Cardiac septum (tissue), 1 donor: Measurements from ENCODE around the gene PABPC1L. TPM values are rescaled to one million over a fixed set of nuclear protein-coding genes. Genes with fewer than 3 reads are reported as not detected.

Source experiments
- DNase-seq: peaks from one replicate; pipeline ENCODE4 v3.0.0-alpha.2; 2020; ENCODE audit warnings: low spot score
- intact Hi-C: fragments of 100-400 bp; cut with DNase I; formaldehyde crosslinking; loops from one replicate; pipeline ENCODE4 v1.14.0; 2022
- total RNA-seq: library from RNA; stranded (reverse); fragmentation: NEBNext Ultra II Directional; extraction: Animal tissue kit (Norgen Biotek cat#: 25700); gene quantifications from one replicate; pipeline ENCODE4 v1.2.1, GENCODE V29; 2021
- donor health status: DM: no; HTN: no; CAD: no.

Gene PABPC1L
- total RNA-seq, 1 donor from 2014 or later: 4.7 TPM

DNA sequence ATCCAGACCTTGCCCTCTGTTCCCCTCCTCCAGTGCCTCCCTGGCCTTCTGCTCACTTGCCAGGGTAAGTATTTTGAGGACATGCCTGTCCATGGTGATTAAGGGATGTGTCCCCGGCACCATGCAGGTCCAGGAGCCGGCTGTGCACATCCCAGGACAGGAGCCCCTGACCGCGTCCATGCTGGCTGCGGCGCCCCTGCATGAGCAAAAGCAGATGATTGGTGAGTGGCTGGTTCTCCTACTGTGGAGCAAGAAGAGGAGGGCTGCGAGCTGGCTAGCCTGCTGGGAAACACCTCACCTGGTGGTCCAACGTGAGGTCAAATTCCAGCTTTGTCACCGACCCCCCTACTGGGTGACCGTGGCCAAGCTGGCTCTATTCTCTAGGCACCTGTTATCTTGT lies 26.6 kb downstream of the PABPC1L start:
- DNase-seq: no peak
- intact Hi-C loops: no loop called here

DNA sequence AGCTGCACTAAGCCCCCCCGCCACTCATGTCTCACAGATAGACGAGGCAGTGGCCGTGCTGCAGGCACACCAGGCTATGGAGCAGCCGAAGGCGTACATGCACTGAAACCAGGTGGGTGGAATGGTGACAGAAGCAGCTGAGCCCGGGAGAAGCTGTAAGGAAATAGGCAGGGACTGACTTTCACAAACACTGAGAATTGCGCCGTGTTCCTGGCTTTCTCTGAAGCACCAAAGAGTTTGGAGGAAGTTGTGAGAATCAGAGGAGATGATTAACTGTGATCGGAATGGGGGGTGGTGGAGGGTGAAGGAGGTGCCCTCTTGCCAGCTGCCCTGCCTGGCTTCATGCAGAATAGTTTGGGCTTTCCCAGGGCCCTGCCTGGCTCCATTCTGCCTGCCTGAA lies 28.8 kb downstream of the PABPC1L start:
- no peak for DNase-seq
- intact Hi-C loops: no loop called here

DNA sequence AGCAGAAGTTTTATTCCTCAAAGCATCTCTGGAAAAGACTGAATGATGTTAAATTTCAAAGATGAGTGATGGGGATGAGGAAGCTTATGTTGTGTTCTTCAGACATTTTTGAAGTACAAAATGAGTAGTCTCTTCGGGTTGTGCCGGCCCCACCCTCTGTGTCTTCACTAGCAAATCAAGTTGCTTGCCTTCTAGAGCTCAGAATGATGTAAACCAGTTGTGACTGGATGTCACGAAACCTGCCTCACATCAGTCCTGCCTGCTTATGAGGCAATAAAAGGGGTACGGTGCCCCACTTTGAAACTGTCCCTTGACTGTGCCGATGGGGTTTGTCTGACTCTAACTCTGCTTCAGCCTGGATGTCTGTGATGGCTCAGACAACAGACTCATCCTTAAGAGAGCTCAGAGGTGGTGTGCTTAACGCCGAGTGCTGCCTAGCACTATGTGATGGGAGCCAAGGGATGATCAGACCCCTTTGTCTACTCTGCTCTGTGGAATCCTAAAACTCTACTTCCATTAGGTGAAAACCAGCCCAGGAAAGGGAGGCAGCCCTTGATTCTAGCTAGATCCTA lies 31.3 kb downstream of the PABPC1L start:
- intact Hi-C loops: no loop called here
- no peak for DNase-seq

DNA sequence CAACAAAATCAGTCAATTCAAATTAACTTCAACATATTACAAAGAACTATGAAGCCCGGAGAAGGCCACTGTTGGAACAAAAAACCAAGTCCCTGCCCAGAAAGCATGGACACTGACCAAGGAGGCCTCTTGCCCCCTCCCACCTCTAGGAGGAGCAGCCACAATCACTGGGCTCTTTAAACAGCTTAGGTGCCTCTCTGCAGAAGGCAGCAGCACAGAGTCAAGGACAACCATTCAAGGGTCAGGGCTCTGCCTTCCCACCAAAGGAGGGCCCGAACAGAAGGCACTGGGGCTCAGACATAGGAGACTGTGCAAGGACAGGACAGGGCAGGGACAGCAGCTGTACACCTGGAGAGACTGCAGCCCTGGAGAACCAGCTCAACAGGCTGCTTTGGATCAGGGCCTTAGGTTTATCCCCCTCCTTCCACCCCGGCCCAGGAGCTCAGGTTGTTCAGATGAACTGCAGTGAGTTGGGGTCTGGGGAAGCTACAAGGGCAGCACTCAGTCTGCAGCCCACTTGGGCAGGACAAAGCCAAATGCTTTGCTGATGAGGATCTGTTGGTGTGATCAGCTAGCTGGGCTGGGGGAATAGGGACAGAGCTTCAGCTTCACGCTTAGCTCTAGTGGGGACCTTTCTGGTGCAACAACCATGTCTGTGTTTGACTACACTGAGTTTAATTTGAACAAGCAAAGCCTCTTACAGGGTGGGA lies 32.6 kb downstream of the PABPC1L start:
- DNase-seq: no peak
- intact Hi-C loops: no loop called here

DNA sequence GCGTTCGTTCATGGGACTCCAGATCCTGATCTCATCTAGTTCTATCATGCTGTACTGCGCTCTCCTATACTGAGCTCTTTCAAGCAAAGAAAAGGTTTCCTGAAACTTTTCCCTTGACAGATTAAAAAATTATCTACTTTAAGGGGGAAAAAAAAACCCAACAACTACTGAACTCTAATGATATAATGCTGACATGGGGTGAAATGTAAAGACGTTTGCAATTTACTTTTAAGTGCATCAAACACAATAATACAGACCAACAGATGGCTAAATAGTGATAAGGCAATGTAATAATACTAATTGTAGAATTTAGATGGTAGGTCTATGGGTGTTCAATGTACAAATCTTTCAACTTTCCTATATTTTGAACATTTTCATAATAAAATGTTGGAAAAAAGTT lies 34.0 kb downstream of the PABPC1L start:
- no peak for DNase-seq
- intact Hi-C loops: no loop called here

DNA sequence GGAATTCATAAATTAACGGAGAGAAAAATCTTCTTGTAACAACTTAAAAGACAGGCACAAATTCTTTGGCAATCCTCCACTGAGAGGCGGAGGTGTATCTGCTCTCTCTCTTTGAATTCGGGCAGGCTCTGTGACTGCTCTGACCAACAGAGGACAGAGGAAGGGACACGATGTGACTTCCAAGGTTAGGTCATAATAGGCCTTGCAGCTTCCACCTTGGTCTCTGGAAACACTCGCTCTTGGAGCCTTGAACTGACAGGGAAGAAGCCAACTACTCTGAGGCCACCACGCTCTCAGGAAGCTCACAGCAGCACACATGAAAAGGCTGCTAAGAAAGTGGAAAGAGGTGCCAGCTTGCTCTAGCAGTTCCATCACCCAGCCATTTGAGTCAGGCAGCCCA lies 35.4 kb downstream of the PABPC1L start:
- intact Hi-C loops: no loop called here
- DNase-seq: no peak

DNA sequence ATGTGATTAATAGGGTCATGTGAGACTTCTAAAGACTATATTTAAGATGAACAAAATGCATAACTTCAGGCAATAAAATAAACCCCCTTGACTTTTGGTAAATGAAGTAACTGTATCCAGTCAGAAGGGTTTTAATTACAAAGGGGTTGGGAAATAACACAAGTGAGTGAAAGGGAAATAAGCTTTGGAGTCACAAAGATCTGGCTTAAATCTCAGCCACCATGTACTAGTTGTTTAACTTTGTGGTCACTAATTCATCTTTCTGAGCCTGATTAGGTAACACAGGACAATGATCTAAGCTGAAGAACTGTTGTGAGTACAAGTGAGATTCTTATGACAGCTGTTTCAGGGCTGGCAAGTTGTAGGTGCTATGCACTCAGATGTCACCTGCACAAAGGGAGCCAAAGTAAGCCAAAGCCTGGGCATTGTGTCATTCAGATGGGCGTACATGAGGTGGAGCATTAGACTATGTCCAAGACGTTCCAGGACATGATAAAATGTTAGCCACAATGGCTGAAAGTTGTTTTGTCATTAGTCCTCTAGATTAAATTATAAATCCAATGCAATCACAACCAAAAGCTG lies 36.5 kb downstream of the PABPC1L start:
- intact Hi-C loops: no loop called here
- DNase-seq: no peak

DNA sequence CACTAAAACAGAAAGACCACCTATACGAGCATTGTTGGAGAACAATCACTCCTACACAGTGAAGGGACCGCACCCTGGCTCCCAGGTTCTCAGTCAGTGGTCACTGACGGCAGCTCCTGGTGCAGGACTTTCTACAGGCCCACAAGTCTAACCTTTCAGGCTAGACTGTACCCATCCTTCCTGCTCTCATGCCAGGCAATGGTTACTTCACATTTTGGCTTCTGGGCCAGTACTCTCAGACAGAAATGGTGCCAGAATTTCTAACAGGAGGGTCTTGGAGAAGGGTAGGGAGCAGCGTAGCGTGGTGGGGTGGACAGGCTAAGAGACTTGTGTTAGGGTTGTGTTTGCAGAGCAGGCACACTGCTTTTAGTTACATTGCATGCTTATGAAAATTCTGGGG lies 38.2 kb downstream of the PABPC1L start:
- intact Hi-C loops: no loop called here
- no peak for DNase-seq

DNA sequence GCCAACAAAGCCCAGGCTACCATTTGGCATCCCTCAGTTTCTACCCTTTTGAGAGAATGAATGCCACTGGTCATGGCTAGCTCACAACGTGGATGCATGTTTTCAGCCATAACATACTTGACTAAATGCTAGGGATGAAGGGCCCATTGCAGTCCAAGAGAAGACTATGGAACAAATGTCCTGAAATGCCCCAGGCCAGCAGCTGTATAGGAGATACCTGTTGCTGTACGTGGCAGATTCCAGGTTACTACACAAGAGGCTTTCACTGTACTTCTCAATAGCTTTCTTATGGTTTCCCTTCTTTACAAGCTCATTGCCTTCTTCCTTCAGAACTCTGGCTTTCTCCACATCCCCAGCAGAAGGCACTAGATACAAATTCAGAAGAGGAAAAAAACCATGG lies 38.7 kb downstream of the PABPC1L start:
- DNase-seq: no peak
- intact Hi-C loops: no loop called here

DNA sequence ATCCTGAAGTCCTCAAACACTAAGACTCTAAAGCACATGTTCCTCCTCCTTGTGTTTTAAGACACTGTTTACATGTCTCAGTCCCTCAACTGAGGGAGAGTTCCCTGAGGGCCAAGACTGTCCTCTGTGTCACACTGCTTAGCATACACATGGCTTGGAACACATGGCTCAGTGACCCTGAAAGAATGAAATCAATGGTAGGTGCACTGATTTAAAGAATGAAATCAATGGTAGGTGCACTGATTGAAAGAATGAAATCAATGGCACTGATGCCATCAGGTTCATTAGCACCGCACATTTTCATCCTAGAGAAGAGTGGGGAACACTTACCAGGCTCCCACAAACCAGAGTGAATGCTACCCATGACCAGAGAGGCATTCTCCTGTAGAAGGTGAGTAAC lies 40.5 kb downstream of the PABPC1L start:
- intact Hi-C loops: no loop called here
- no peak for DNase-seq

DNA sequence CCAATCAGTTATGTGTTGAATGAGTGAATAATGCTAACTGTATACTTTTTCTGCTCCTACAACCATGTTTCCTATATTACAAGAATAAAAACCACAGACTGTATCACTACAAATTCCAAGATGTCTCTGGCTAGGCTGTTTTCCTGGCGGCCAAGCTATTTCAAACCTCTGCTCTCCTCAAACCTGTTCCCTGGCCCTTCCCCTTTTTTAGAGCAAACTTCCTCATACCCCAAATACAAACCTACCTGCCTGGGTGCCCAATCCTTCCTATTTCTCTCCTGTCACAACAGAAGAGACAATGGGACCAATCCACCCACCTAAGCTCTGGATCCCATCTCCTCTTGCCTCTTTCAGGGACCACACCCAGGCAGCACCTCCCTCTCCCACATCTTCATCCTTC lies 42.9 kb downstream of the PABPC1L start:
- DNase-seq: no peak
- intact Hi-C loops: no loop called here

DNA sequence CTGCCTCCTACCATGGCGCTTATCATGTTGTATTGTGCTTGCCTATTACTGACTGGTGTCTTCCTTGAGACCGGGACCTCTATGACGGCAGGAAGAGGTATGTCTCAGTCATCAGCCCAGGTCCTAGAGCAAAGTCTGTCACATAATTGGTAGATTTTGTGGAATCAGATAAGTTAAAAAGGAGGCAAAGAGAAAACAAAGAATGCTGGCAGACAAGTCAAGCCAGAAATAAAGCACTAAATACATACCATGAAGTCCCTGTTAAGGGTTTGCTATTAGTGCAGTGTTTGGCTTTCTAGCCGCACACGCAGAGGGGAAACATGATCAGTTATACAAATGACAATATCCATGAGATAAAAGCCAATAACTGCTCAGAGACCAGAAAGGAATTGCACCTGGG lies 44.4 kb downstream of the PABPC1L start:
- intact Hi-C loops: no loop called here
- DNase-seq: no peak

DNA sequence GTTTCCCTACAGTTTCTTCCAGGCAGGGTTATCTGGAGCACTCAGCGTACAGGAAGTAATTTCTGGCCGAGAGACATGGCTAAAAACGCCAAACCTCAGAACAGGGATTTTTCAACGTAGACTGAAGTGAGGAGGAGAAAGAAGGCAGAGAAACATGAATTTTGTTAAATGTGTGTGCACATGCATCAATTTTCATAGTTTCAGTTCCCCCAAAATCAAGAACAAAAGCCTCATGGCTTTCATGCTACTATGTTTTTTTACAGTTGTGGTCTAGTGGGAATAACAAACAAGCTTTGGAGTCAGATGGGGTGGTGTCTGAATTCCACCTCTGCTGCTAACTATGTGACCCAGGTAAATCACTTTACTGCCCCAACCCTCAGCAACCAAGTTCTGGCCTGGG lies 45.4 kb downstream of the PABPC1L start:
- intact Hi-C loops: no loop called here
- DNase-seq: no peak

DNA sequence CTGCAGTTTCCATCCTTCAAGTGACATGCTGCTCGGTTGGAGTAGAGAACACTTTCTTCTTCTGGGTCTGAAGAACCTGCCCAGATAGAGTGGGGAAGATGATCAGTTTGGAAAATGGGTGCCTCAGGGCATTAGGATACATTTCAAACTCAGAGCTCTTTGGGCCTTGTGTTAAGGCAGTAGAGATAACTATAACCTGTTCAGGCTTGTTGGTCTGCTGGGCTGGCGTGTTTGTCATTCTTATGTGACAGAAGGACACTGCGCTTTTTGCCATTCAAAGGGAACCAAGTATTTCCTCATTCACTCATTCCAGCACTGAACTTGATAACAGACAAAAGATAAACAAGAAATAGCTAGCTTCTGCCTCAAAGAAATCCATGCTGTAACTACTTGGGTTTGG lies 46.5 kb downstream of the PABPC1L start:
- intact Hi-C loops: no loop called here
- no peak for DNase-seq

DNA sequence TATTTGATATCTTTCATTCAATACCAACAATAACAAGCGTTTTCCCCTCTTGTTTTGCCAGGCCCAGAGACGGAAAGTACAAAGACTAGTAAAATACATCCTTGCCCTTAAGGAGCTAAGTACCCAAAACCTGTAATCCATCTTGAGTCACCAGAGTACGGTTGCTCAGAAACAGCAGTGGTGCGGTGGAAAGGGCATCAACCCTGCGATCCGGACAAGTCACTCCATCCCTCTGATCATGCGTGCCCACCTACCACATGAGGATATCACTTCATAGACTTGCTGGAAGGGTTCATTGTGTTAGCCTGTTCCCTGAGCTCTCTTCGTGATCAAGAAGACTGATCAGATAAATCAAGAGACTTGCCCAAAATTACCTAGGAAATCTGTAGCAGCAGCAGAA lies 48.4 kb downstream of the PABPC1L start:
- intact Hi-C loops: no loop called here

DNA sequence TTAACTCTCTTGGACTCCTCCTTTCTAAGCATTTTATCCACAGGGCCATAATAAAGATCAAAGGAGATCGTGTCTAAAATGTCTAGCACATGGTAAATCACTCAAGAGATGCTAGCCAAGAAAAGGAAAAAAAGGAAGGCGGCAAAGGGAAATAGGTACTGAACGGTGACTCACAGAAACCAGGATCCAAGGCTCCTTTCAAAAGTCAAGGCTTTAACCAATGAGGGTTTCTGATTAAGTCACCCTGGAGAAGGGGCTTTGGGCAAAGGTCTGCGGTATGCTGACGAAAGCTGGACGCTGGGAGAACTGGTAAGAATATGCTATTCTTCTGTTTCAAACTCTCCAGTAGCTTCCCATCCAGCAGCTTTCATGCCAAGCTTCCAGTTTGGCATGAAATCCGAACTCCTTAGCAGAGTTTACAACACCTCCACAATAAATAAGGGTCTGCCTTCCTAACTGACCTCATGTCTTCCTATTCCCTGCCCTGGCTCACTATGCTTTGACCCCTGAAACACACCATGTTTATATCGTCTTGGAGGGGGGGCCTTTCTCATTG lies 49.3 kb downstream of the PABPC1L start:
- intact Hi-C loops: no loop called here

More for the DNA sequence above, 48.4 kb downstream of the PABPC1L start:
- DNase-seq: no peak

DNA sequence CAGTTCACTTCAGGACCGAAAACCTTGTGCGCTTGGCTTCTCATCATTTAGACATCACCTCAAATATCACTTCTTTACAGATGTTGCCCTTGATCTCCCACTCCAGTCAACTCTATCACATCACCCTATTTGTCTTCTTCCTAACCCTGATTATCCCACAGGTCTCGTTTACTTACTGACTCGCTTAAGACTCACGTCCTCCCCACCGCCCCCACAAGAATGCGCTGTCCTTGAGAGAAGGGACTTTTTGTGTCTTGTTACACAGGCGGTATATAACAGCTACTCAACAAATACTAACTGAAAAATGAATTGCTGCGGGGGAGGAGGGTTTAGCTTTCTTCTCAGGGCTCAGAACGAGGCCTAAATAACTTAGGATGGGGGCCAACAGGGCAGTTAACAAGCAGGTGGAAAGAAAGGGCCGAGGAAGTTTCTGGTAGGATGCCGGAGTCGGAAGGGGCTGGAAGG lies 49.8 kb downstream of the PABPC1L start:
- no peak for DNase-seq
- intact Hi-C loops: loop anchor here (1.0 kb wide), 1 partner anchor 74 kb away; the partner anchor contains the start of gene YWHAB

More for the DNA sequence above, 49.3 kb downstream of the PABPC1L start:
- no peak for DNase-seq

DNA sequence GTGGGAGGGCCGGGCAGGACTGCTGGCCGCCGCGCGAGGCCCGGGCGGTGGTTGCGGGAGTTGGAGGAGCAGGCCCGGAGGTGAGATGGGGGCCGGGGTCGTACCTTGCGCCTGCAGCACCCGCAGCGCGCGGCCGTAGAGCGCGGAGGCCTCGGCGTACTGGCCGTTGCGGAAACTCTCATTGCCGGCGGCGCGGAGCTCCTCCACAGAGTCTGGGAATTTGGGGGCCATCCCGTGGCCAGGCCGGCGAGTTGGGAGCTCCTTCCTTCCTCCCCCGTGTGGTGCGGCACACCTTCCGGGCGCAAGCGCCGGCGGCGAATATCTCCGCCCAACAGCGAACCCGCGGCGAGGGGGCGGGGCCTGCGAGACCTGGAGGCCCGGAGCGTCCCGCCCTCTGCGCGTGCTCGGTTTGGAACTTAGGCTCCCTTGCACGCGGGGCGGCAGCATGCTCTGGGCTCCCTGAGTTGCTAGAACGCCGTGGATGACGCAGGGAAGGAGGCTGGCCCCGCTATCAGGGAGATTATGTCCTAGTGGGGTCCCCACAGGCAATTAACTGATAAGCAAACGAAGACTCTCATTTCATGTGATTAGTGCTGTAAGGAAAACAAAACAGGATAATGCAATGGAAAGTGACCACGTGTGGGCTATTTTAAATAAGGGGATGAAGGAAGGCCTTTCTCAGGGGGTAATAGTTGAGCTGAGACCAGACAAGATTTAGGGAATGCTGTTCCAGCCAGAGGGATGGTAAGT lies 50.4 kb downstream of the PABPC1L start, which contains the start of gene TOMM34:
TOMM34 (minus strand) TSS at position 295 of the 750 bp plus-strand sequence; CDS start at position 231, 64 bp downstream.
- peak; percentile 98 for DNase-seq

DNA sequence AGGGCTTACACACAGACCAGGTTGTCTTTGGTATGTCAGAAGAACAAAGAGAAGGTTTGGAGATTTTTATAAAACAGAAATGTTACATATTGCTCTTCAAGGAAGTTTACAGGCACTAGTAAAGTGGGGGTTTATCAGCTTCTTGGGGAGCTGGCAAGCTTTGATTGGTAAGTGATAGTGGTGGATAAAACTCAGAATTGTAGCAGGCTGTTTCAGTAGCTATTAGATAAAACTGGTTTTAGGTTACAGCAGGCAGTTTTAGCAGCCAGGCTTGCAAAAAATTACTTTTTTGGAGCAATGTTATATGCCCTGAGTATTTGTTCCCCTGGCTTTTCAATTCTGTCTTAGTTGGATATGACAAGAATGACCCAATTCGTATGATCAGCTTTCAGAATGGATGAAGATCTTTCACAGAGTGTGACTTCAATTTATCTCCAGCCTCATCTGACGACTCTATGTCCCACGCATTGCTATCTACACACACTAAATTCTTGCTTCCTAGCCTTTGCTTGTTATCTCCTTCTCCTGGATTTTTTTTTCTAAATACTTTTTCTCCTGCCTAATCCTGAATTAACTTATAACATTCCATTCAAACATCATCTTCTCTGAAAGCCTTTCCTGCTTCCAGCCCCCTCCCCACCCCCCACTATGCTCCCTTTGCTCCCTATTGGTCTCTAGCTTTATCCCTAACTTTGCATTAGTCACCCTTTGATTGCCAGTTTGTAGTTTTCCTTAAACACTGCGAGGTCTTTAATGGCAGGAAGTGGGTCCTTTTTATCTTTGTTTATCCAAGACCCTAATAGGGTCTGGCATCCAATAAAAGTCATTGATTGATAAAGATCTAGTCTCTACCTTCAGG lies 51.4 kb downstream of the PABPC1L start:
- DNase-seq: no peak
- intact Hi-C loops: no loop called here

More for the DNA sequence above, 50.4 kb downstream of the PABPC1L start, which contains the start of gene TOMM34:
- intact Hi-C loops: loop anchor here (1.0 kb wide), 1 partner anchor 75 kb away; the partner anchor contains the start of gene YWHAB
